PC-3 (cell line): ENCODE results near the gene IKZF1. TPM values are rescaled to one million over a fixed set of nuclear protein-coding genes. Genes with fewer than 3 reads are reported as not detected.

Experiments used
- ATAC-seq: fragments of 200-7000 bp; cut with Tn5 transposase; 2 replicates; pipeline ENCODE4 v1.9.1; 2020; ENCODE audit warnings: mild to moderate bottlenecking, moderate library complexity
- BruUV-seq: library from RNA; stranded (reverse); fragments of 400-500 nt; replicated peaks from 2 replicates; lab custom pipeline; 2021; lab: Mats Ljungman, UMichigan
- CTCF ChIA-PET: fragments of 300-600 bp; sonication (Branson Sonifier 250); formaldehyde crosslinking; loops from one replicate; lab custom pipeline; 2022; ENCODE audit warnings: antibody characterized with exemption; lab: Charles Lee
- POLR2A ChIA-PET: fragments of 300-600 bp; sonication (Branson Sonifier 250); formaldehyde crosslinking; loops from one replicate; lab custom pipeline; 2022; ENCODE audit warnings: antibody characterized with exemption; ENCODE audit not compliant: unreplicated experiment; lab: Charles Lee
- DNase-seq: peaks from one replicate; pipeline ENCODE4 v3.0.0-alpha.2; 2015
- H2AFZ ChIP-seq: fragments of 300-600 bp; sonication (generic); 2 replicates; pipeline ENCODE4 v1.6.0; 2016; ENCODE audit warnings: antibody characterized with exemption, low read length
- H3F3A ChIP-seq: fragments of 300-600 bp; sonication (generic); one replicate; pipeline ENCODE4 v1.6.0; 2017; ENCODE audit warnings: antibody characterized with exemption, low read length, control low read depth, mild to moderate bottlenecking; ENCODE audit not compliant: unreplicated experiment
- H3K27ac ChIP-seq: fragments of 300-600 bp; sonication (generic); 2 replicates; pipeline ENCODE4 v1.5.1; 2016; ENCODE audit warnings: mild to moderate bottlenecking, low read length
- H3K27me3 ChIP-seq: fragments of 300-600 bp; sonication (generic); 2 replicates; pipeline ENCODE4 v1.6.1; 2016; ENCODE audit warnings: low read length, mixed read lengths
- H3K36me3 ChIP-seq: fragments of 300-600 bp; sonication (generic); 2 replicates; pipeline ENCODE4 v1.6.1; 2016; ENCODE audit warnings: low read depth, mixed run types, low read length, mixed read lengths
- H3K4me1 ChIP-seq: fragments of 300-600 bp; sonication (generic); 2 replicates; pipeline ENCODE4 v1.5.1; 2016; ENCODE audit warnings: low read length; ENCODE audit not compliant: insufficient read depth
- H3K4me2 ChIP-seq: fragments of 300-600 bp; sonication (generic); 2 replicates; pipeline ENCODE4 v1.6.0; 2016; ENCODE audit warnings: low read length
- H3K4me3 ChIP-seq: fragments of 300-600 bp; sonication (generic); 2 replicates; pipeline ENCODE4 v1.5.1; 2016; ENCODE audit warnings: mild to moderate bottlenecking, low read length, mixed read lengths
- H3K79me2 ChIP-seq: fragments of 300-600 bp; sonication (generic); 2 replicates; pipeline ENCODE4 v1.6.1; 2017; ENCODE audit warnings: low read length, mixed read lengths
- H3K9ac ChIP-seq: fragments of 300-600 bp; sonication (generic); 2 replicates; pipeline ENCODE4 v1.6.0; 2016; ENCODE audit warnings: mild to moderate bottlenecking, low read length
- H3K9me2 ChIP-seq: fragments of 300-600 bp; sonication (generic); replicated peaks from 2 replicates; pipeline ENCODE4 v1.6.1; 2016; ENCODE audit warnings: mixed run types, low read length, mixed read lengths
- H3K9me3 ChIP-seq: fragments of 300-600 bp; sonication (generic); 2 replicates; pipeline ENCODE4 v1.6.1; 2016; ENCODE audit warnings: low read length, mixed read lengths
- H4K20me1 ChIP-seq: fragments of 300-600 bp; sonication (generic); 2 replicates; pipeline ENCODE4 v1.6.1; 2016; ENCODE audit warnings: low read length, mixed read lengths
- EZH2 ChIP-seq: fragments of 300-600 bp; sonication (generic); IDR thresholded peaks from one replicate; pipeline ENCODE4 v1.6.1; 2017; ENCODE audit warnings: antibody characterized with exemption, mild to moderate bottlenecking, low read length; ENCODE audit not compliant: unreplicated experiment
- EZH2phosphoT487 ChIP-seq: fragments of 300-600 bp; sonication (generic); IDR thresholded peaks from 2 replicates; pipeline ENCODE4 v1.6.1; 2018; ENCODE audit warnings: mild to moderate bottlenecking, antibody characterized with exemption, low read length, borderline replicate concordance
- intact Hi-C: fragments of 100-400 bp; cut with micrococcal nuclease; formaldehyde crosslinking; loops from 2 replicates; pipeline ENCODE4 v1.9.0; 2023
- total RNA-seq: library from RNA; depleted of rRNA; stranded (reverse); fragments of >200 nt; gene quantifications from 2 replicates; pipeline ENCODE4 v1.2.3, GENCODE V29; 2014
- TF ChIP-seq, protein P1 (sequence below): fragments of 300-600 bp; sonication (generic); conservative IDR thresholded peaks from 2 replicates; pipeline ENCODE4 v1.5.1; 2017; ENCODE audit warnings: antibody characterized with exemption, low read depth, mild to moderate bottlenecking, low read length

IKZF1 gene
- total RNA-seq, 1 experiment from 2014 or later, result not detected

DNA sequence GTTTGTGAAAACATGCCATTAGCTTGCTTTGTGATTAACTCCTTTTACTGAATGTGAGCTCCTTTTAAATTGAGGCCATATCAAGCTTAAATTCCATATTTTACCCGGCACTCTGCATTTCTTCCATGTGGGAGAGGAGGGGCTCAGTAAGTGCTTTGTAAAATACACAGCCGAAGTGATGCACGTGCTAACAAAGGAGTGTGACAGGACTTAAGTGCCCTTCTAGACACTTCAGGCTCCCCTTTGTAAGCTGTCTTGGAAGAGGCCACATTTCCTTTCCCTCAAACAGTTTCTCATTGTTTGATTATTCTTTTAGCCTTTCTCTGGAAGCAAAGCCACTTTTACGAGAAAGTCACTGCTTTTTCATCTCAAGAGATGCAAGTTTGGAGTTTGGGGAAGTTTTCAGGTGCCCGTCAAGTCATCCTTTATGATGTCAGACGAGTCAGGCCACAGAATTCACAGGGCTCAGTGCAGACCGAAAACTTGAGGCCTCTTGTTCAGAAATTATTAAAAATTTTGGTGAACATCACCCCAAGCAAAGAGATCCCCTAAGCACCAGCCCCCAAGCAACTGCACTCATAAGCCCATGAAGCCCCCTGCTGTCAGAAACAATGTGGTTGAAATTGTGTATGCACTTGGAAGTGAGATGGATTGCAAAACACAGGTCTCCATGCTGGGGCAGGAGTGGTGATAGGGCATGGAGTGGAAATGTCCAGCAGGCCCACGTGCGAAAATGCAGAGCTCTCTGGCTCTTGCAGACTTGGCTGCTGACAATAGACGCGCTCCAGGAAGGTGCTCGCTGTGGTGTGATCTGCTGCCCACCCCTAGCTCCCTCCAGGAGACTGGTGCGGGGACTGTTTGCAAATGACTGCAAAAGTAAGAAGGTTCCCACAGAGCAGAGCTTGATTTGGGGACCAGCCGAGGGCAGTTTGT lies 11.5 kb downstream of the IKZF1 start:
- Histone ChIP-seq H3K9ac (no peak overlapping the region), H3F3A (no peaks in the 10 kb centered on the region), H4K20me1 (no peaks in the 10 kb centered on the region), H3K4me1 (no peaks in the 10 kb centered on the region), H3K4me2 (no peak overlapping the region), H3K4me3 (no peak overlapping the region), H3K9me2 (no peaks in the 10 kb centered on the region), H3K9me3 (no peaks in the 10 kb centered on the region), H3K27me3 (peaks cover 97% of the 10 kb centered on the region), H2AFZ (no peak overlapping the region), H3K27ac (no peak overlapping the region), H3K36me3 (no peaks in the 10 kb centered on the region), H3K79me2 (no peaks in the 10 kb centered on the region)
- DNase-seq (no peak), ATAC-seq (no peak)
- intact Hi-C loops, result no loop called here
- TF ChIP-seq EZH2 (no peak), EZH2phosphoT487 (no peak)
- TF ChIP-seq, protein P1, sequence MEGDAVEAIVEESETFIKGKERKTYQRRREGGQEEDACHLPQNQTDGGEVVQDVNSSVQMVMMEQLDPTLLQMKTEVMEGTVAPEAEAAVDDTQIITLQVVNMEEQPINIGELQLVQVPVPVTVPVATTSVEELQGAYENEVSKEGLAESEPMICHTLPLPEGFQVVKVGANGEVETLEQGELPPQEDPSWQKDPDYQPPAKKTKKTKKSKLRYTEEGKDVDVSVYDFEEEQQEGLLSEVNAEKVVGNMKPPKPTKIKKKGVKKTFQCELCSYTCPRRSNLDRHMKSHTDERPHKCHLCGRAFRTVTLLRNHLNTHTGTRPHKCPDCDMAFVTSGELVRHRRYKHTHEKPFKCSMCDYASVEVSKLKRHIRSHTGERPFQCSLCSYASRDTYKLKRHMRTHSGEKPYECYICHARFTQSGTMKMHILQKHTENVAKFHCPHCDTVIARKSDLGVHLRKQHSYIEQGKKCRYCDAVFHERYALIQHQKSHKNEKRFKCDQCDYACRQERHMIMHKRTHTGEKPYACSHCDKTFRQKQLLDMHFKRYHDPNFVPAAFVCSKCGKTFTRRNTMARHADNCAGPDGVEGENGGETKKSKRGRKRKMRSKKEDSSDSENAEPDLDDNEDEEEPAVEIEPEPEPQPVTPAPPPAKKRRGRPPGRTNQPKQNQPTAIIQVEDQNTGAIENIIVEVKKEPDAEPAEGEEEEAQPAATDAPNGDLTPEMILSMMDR, result no peak
- ChIA-PET POLR2A (no interaction called here), CTCF (interaction anchor here (0.6 kb wide), 1 partner anchor 215 kb away, joined by 4 read pairs; no protein-coding TSS in a partner anchor)
- no TSS peak for BruUV-seq

- no peak overlapping the region for H3K27ac ChIP-seq
- CTCF ChIA-PET, result no interaction called here
- BruUV-seq, result no TSS peak
- H3F3A ChIP-seq, result no peaks in the 10 kb centered on the region
- H4K20me1 ChIP-seq, result no peaks in the 10 kb centered on the region
- peaks cover 97% of the 10 kb centered on the region for H3K27me3 ChIP-seq
- no peak overlapping the region for H2AFZ ChIP-seq
- intact Hi-C loops, result no loop called here
- TF ChIP-seq EZH2phosphoT487, result no peak
- TF ChIP-seq, protein P1, result no peak
- ATAC-seq (no peak), DNase-seq (no peak)
- no peaks in the 10 kb centered on the region for H3K9me3 ChIP-seq
- H3K79me2 ChIP-seq, result no peaks in the 10 kb centered on the region
- H3K4me1 ChIP-seq, result no peaks in the 10 kb centered on the region
- POLR2A ChIA-PET, result no interaction called here
- H3K36me3 ChIP-seq, result no peaks in the 10 kb centered on the region
- no peak overlapping the region for H3K4me3 ChIP-seq
- H3K4me2 ChIP-seq, result no peak overlapping the region
- H3K9ac ChIP-seq, result no peak overlapping the region
- no peaks in the 10 kb centered on the region for H3K9me2 ChIP-seq
Measured at GRCh38 chr7:50317221-50317678, 12.7 kb downstream of the IKZF1 start.
